Raji (cell line): ENCODE measurements around the gene HDLBP.

Source experiments
- POLR2A ChIP-seq: IDR thresholded peaks from 2 replicates; pipeline ENCODE4 v1.6.1; 2011; ENCODE audit warnings: low read depth, low read length, control low read depth; ENCODE audit not compliant: insufficient read depth

The HDLBP gene

GRCh38 chr2:241237047-241237446, 78.4 kb downstream of the HDLBP start:
- no peak for TF ChIP-seq POLR2A

- no peak for TF ChIP-seq POLR2A
These were observed 79.4 kb downstream of the HDLBP start for GRCh38 chr2:241235859-241236593.

- no peak for TF ChIP-seq POLR2A
These were observed 80.3 kb downstream of the HDLBP start for GRCh38 chr2:241234962-241235740.

- TF ChIP-seq POLR2A, result no peak
These were observed 81.2 kb downstream of the HDLBP start for GRCh38 chr2:241234066-241234790.

GRCh38 chr2:241232736-241233575, 82.5 kb downstream of the HDLBP start:
- no peak for TF ChIP-seq POLR2A

- TF ChIP-seq POLR2A, result no peak
These were observed 85.0 kb downstream of the HDLBP start for GRCh38 chr2:241230435-241230834.

GRCh38 chr2:241229563-241230401, 85.7 kb downstream of the HDLBP start:
- no peak for TF ChIP-seq POLR2A

- no peak for TF ChIP-seq POLR2A
These were observed 86.5 kb downstream of the HDLBP start for GRCh38 chr2:241228860-241229516.

GRCh38 chr2:241228081-241228859, 87.2 kb downstream of the HDLBP start:
- no peak for TF ChIP-seq POLR2A

- no peak for TF ChIP-seq POLR2A
These were observed 87.9 kb downstream of the HDLBP start for GRCh38 chr2:241227594-241227993.

- no peak for TF ChIP-seq POLR2A
These were observed 88.5 kb downstream of the HDLBP start for GRCh38 chr2:241226723-241227572.

GRCh38 chr2:241225983-241226382, 89.5 kb downstream of the HDLBP start:
- TF ChIP-seq POLR2A, result no peak
